ENCODE data around the gene TM4SF4. TPM values are rescaled to one million over a fixed set of nuclear protein-coding genes. Genes with fewer than 3 reads are reported as not detected.

Gene TM4SF4
- total and polyA plus RNA-seq, 11 donors: not detected

- WGBS, 4 donors: 44 to 61% (median 48%) methylated on average over 14 of the region's 14 CpGs
- intact Hi-C loops (cut with DNase I): loop anchor here (1.0 to 10.0 kb wide), 14 partner anchors 82 to 525 kb away; partner anchors contain the start of gene HPS3 (in 6 of the 10)
- H3K4me1 ChIP-seq: peaks cover 0 to 19% (median 10%) of the 10 kb centered on the region in 12 donors
- DNase-seq: peak in 2 of 5 donors; percentile 30 to 34
- H3K36me3 ChIP-seq: no peaks in the 10 kb centered on the region
- TF ChIP-seq CTCF (IDR thresholded peaks at IDR 0.05) (no peak), POLR2A (IDR thresholded peaks at IDR 0.05) (no peak)
- peak overlapping the region; percentile 35 to 79 (median 68) for H3K27ac ChIP-seq
- H3K27me3 ChIP-seq: no peaks in the 10 kb centered on the region
- no peaks in the 10 kb centered on the region for H3K9me3 ChIP-seq
- ATAC-seq: peak; percentile 25 to 58 (median 32)
- H3K4me3 ChIP-seq: no peak overlapping the region
Measured at GRCh38 chr3:149479621-149480325, 5.3 kb downstream of the TM4SF4 start.

- intact Hi-C loops (cut with DNase I): loop anchor here (1.0 to 10.0 kb wide), 8 partner anchors 84 to 356 kb away; partner anchors contain the start of gene HPS3 (in 6 of the 10)
- Histone ChIP-seq H3K27me3 (no peaks in the 10 kb centered on the region), H3K27ac (peak overlapping the region; percentile 35 to 79 (median 68)), H3K4me3 (no peak overlapping the region), H3K4me1 (peaks cover 0 to 19% (median 10%) of the 10 kb centered on the region in 12 donors), H3K36me3 (no peaks in the 10 kb centered on the region), H3K9me3 (no peaks in the 10 kb centered on the region)
- ATAC-seq: peak; percentile 84 to 98 (median 95)
- TF ChIP-seq CTCF (IDR thresholded peaks at IDR 0.05): peak; percentile 74 to 94 (median 85)
- no peak for TF ChIP-seq POLR2A (IDR thresholded peaks at IDR 0.05)
- peak; percentile 75 to 84 (median 81) for DNase-seq
- WGBS, 4 donors: 70 to 72% (median 72%) methylated on average over 15 of the region's 15 CpGs
Measured at GRCh38 chr3:149480326-149481017, 6.0 kb downstream of the TM4SF4 start.

GRCh38 chr3:149481056-149481455, 6.6 kb downstream of the TM4SF4 start:
- Histone ChIP-seq H3K4me3 (no peak overlapping the region), H3K4me1 (peaks cover 0 to 19% (median 10%) of the 10 kb centered on the region in 12 donors), H3K27ac (no peak overlapping the region), H3K9me3 (no peaks in the 10 kb centered on the region), H3K27me3 (no peaks in the 10 kb centered on the region), H3K36me3 (no peaks in the 10 kb centered on the region)
- DNase-seq: no peak
- TF ChIP-seq POLR2A (IDR thresholded peaks at IDR 0.05) (no peak), CTCF (IDR thresholded peaks at IDR 0.05) (no peak)
- intact Hi-C loops (cut with DNase I): loop anchor here in 9 of 10 donors (2.0 to 10.0 kb wide), 6 partner anchors 84 to 356 kb away; partner anchors contain the start of gene HPS3 (in 6 of the 9)
- no peak for ATAC-seq
- WGBS, 4 donors: 87 to 96% (median 93%) methylated on average over 3 of the region's 3 CpGs

- no peak for TF ChIP-seq POLR2A (IDR thresholded peaks at IDR 0.05)
- TF ChIP-seq CTCF (IDR thresholded peaks at IDR 0.05): no peak
Measured at GRCh38 chr3:149481491-149481890, 7.0 kb downstream of the TM4SF4 start.

More at GRCh38 chr3:149481491-149481890, 7.0 kb downstream of the TM4SF4 start:
- Histone ChIP-seq H3K27ac (no peak overlapping the region), H3K4me1 (peaks cover 0 to 19% (median 10%) of the 10 kb centered on the region in 12 donors), H3K4me3 (no peak overlapping the region), H3K9me3 (no peaks in the 10 kb centered on the region), H3K27me3 (no peaks in the 10 kb centered on the region), H3K36me3 (no peaks in the 10 kb centered on the region)
- ATAC-seq (no peak), DNase-seq (no peak)
- intact Hi-C loops (cut with DNase I): loop anchor here in 9 of 10 donors (2.0 to 10.0 kb wide), 6 partner anchors 85 to 357 kb away; partner anchors contain the start of gene HPS3 (in 6 of the 9)
- 73 to 83% (median 79%) methylated on average over 2 of the region's 2 CpGs for WGBS, 4 donors
